Vagina (tissue), 2 donors: ENCODE results near the gene CCL7. TPM values are rescaled to one million over a fixed set of nuclear protein-coding genes. Genes with fewer than 3 reads are reported as not detected.

Experiments used
- DNase-seq, 2 donors: peaks; one replicate each; pipeline ENCODE4 v3.0.0-alpha.2; 2017; ENCODE audit errors: extremely low spot score in 2 of 2
- H3K27ac ChIP-seq: fragments of 200-600 bp; sonication (generic); one replicate; pipeline ENCODE4 v1.5.1; 2019
- H3K27me3 ChIP-seq: fragments of 200-600 bp; sonication (generic); one replicate; pipeline ENCODE4 v1.5.1; 2019
- H3K36me3 ChIP-seq, 2 donors: fragments of 200-600 bp; sonication (generic); one replicate each; pipeline ENCODE4 v1.5.1; 2017 to 2019
- H3K4me1 ChIP-seq: fragments of 200-600 bp; sonication (generic); one replicate; pipeline ENCODE4 v1.5.1; 2019
- H3K4me3 ChIP-seq, 2 donors: fragments of 200-600 bp; sonication (generic); 1 replicate in 1 of 2; 2 replicates in 1 of 2; pipeline ENCODE4 v1.5.1; 2016 to 2019
- H3K9me3 ChIP-seq: fragments of 200-600 bp; sonication (generic); one replicate; pipeline ENCODE4 v1.5.1; 2019
- POLR2A ChIP-seq, 2 donors: fragments of 450-650 bp; IDR thresholded peaks; one replicate each; pipeline ENCODE4 v1.6.1; 2017; ENCODE audit warnings: antibody characterized with exemption in 2 of 2, mild to moderate bottlenecking in 2 of 2, moderate library complexity in 2 of 2
- POLR2AphosphoS5 ChIP-seq, 2 donors: sonication (generic); formaldehyde crosslinking; IDR thresholded peaks; one replicate each; pipeline ENCODE4 v1.9.0; 2017; ENCODE audit warnings: antibody characterized with exemption in 2 of 2, mild to moderate bottlenecking in 2 of 2, low read depth in 1 of 2; ENCODE audit not compliant: insufficient read depth in 1 of 2
- intact Hi-C: fragments of 100-400 bp; cut with DNase I; formaldehyde crosslinking; loops from one replicate; pipeline ENCODE4 v1.15.1; 2023
- total RNA-seq: library from RNA; depleted of rRNA; stranded (reverse); fragments of >200 nt; gene quantifications from one replicate; pipeline ENCODE4 v1.2.3, GENCODE V29; 2016
- TF ChIP-seq, protein P1 (sequence below), 3 experiments: fragments of 450-650 bp in 2 of 3; fragments of 200-600 bp in 1 of 3; sonication (generic) in 1 of 3; IDR thresholded peaks; one replicate each; pipeline ENCODE4 v1.5.1; 2017 to 2019; ENCODE audit warnings: antibody characterized with exemption in 3 of 3, mild to moderate bottlenecking in 2 of 3, moderate library complexity in 2 of 3

The CCL7 gene
- total RNA-seq, 1 donor from 2014 or later = not detected

DNA sequence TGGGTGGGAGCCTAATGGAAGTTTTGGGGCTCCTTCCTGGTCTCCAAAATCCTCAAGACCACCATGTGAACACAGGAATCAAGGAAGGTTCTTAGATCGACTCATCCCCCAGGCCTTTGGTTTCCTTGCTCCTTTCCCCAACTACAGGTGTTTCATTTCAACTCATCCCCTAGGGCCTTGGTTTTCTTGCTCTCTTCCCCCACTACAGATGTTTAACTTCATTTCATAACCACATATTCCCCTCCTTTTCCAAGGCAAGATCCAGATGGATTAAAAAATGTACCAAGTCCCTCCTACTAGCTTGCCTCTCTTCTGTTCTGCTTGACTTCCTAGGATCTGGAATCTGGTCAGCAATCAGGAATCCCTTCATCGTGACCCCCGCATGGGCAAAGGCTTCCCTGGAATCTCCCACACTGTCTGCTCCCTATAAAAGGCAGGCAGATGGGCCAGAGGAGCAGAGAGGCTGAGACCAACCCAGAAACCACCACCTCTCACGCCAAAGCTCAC is 15.3 kb downstream of the CCL7 start, which contains the start of gene CCL11:
TSS of gene CCL11 (plus strand) at position 457 of the 507 bp plus-strand sequence. CDS start 67 bp downstream, outside the sequence.
- no peak within 1 kb of the TSS for H3K27ac ChIP-seq
- H3K36me3 ChIP-seq = no peaks in the 10 kb centered on the region
- H3K9me3 ChIP-seq = no peaks in the 10 kb centered on the region
- H3K4me3 ChIP-seq = no peak within 1 kb of the TSS
- TF ChIP-seq POLR2A (IDR thresholded peaks at IDR 0.05) (no peak), POLR2AphosphoS5 (IDR thresholded peaks at IDR 0.05; ENCODE audit: insufficient read depth in 1 of 2, low read depth in 1 of 2) (no peak)
- TF ChIP-seq, protein P1, sequence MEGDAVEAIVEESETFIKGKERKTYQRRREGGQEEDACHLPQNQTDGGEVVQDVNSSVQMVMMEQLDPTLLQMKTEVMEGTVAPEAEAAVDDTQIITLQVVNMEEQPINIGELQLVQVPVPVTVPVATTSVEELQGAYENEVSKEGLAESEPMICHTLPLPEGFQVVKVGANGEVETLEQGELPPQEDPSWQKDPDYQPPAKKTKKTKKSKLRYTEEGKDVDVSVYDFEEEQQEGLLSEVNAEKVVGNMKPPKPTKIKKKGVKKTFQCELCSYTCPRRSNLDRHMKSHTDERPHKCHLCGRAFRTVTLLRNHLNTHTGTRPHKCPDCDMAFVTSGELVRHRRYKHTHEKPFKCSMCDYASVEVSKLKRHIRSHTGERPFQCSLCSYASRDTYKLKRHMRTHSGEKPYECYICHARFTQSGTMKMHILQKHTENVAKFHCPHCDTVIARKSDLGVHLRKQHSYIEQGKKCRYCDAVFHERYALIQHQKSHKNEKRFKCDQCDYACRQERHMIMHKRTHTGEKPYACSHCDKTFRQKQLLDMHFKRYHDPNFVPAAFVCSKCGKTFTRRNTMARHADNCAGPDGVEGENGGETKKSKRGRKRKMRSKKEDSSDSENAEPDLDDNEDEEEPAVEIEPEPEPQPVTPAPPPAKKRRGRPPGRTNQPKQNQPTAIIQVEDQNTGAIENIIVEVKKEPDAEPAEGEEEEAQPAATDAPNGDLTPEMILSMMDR (IDR thresholded peaks at IDR 0.05) = no peak
- intact Hi-C loops = no loop called here
- no peaks in the 10 kb centered on the region for H3K4me1 ChIP-seq
- no peak for DNase-seq
- H3K27me3 ChIP-seq = no peaks in the 10 kb centered on the region

DNA sequence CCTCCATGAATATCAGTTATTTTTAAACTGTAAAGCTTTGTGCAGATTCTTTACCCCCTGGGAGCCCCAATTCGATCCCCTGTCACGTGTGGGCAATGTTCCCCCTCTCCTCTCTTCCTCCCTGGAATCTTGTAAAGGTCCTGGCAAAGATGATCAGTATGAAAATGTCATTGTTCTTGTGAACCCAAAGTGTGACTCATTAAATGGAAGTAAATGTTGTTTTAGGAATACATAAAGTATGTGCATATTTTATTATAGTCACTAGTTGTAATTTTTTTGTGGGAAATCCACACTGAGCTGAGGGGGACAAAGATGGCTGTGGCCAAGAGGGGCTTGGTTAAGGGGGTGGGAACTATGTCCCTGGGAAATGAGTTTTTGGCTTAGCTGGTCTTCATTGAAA is 17.9 kb downstream of the CCL7 start:
- no peak for DNase-seq
- Histone ChIP-seq H3K27ac (no peak overlapping the region), H3K36me3 (no peaks in the 10 kb centered on the region), H3K4me1 (no peaks in the 10 kb centered on the region), H3K27me3 (no peaks in the 10 kb centered on the region), H3K4me3 (no peak overlapping the region), H3K9me3 (no peaks in the 10 kb centered on the region)
- TF ChIP-seq POLR2A (IDR thresholded peaks at IDR 0.05) (no peak), POLR2AphosphoS5 (IDR thresholded peaks at IDR 0.05; ENCODE audit: insufficient read depth in 1 of 2, low read depth in 1 of 2) (no peak)
- TF ChIP-seq, protein P1 (IDR thresholded peaks at IDR 0.05) = no peak
- intact Hi-C loops = no loop called here

DNA sequence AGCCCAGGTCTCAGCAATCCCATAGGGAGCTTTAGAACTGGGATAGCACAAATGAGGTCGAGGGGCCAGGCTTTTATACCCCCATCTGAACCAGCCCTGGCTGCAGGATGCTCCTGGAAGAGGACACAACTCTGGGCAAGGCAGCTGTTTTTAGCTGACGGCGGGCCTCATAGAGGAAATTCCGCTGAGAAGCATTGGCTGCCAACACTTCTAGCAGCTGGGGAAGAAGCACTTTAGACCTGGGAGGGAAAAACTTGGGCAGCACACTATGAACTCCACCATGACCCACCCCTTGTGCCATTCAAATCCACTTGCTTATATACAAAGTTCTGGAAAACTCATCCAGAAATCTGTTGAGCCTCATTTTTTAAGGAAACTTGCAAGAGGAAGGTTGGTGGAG is 20.6 kb downstream of the CCL7 start:
- no peak for DNase-seq
- no peak overlapping the region for H3K27ac ChIP-seq
- H3K4me3 ChIP-seq = no peak overlapping the region
- no peaks in the 10 kb centered on the region for H3K27me3 ChIP-seq
- H3K4me1 ChIP-seq = no peaks in the 10 kb centered on the region
- H3K36me3 ChIP-seq = no peaks in the 10 kb centered on the region
- intact Hi-C loops = loop anchor here (10.0 kb wide), 1 partner anchor 984 kb away; no protein-coding TSS in a partner anchor
- no peak for TF ChIP-seq POLR2AphosphoS5 (IDR thresholded peaks at IDR 0.05; ENCODE audit: insufficient read depth in 1 of 2, low read depth in 1 of 2)
- no peak for TF ChIP-seq POLR2A (IDR thresholded peaks at IDR 0.05)
- TF ChIP-seq, protein P1 (IDR thresholded peaks at IDR 0.05) = no peak
- no peaks in the 10 kb centered on the region for H3K9me3 ChIP-seq

DNA sequence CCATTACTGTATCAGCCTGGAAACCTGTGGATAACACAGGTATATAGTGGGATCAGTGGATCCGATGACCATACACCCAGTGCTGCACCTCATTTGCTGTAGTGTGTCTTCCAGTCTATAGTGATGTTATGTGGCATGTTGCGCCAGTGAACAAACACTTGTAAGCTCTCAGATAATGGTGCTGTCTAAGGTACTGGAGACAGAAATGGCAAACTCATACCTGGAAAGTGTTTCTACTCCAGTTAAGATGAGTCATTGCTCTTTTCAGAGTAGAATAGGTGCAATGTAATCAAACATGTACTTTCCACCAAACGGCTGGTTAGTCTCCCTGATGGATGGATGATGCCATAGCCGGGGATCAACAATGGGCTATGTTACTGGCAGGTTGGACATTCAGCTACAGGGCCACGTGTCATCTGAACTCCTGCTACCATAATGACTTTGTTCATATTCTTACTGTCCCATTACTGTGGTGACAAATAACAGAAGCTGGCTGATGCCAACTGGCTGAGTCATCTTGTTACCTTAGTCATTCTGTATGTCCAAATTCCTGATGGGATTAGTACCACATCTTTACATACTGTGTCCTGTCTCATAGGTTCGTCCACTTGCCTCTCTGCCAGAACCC is 21.8 kb downstream of the CCL7 start:
- DNase-seq = no peak
- TF ChIP-seq POLR2AphosphoS5 (IDR thresholded peaks at IDR 0.05; ENCODE audit: insufficient read depth in 1 of 2, low read depth in 1 of 2) (no peak), POLR2A (IDR thresholded peaks at IDR 0.05) (no peak)
- TF ChIP-seq, protein P1 (IDR thresholded peaks at IDR 0.05) = no peak
- Histone ChIP-seq H3K36me3 (no peaks in the 10 kb centered on the region), H3K4me3 (no peak overlapping the region), H3K9me3 (no peaks in the 10 kb centered on the region), H3K27me3 (no peaks in the 10 kb centered on the region), H3K4me1 (no peaks in the 10 kb centered on the region), H3K27ac (no peak overlapping the region)
- intact Hi-C loops = loop anchor here (10.0 kb wide), 1 partner anchor 983 kb away; no protein-coding TSS in a partner anchor

DNA sequence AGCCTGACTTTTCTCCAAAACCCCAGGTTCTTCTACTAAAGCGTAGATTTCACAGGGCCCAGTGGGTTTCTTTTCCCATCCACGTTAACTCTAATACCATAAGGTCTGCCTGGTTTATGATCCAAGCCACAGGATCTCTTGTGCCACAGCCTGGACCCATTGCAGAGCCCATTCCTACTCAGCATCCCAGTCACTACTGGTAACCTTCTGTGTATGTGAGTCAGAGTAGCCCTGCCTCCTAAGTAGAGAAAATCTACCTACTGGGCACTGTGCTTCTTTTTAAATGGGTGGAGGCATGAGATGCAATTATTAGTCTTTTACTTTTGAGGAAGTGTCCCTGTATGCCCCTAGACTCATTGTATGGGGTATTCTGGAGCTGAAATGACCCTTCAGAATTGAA is 29.0 kb downstream of the CCL7 start:
- Histone ChIP-seq H3K27ac (no peak overlapping the region), H3K36me3 (no peaks in the 10 kb centered on the region), H3K4me3 (no peak overlapping the region), H3K4me1 (peaks cover 25% of the 10 kb centered on the region), H3K27me3 (no peaks in the 10 kb centered on the region), H3K9me3 (no peaks in the 10 kb centered on the region)
- DNase-seq = no peak
- intact Hi-C loops = loop anchor here (10.0 kb wide), 1 partner anchor 976 kb away; no protein-coding TSS in a partner anchor
- TF ChIP-seq POLR2A (IDR thresholded peaks at IDR 0.05) = no peak
- TF ChIP-seq, protein P1 (IDR thresholded peaks at IDR 0.05) = no peak
- TF ChIP-seq POLR2AphosphoS5 (IDR thresholded peaks at IDR 0.05; ENCODE audit: insufficient read depth in 1 of 2, low read depth in 1 of 2) = no peak
